ENCODE measurements around the gene SBF1. TPM values are rescaled to one million over a fixed set of nuclear protein-coding genes. Genes with fewer than 3 reads are reported as not detected.

SBF1 gene
- total and polyA plus RNA-seq, 2 of the 13 experiments (the other 11 are each of a cell fraction or from before 2014, with no cell fraction given): 31.7 to 40.9 TPM

DNA sequence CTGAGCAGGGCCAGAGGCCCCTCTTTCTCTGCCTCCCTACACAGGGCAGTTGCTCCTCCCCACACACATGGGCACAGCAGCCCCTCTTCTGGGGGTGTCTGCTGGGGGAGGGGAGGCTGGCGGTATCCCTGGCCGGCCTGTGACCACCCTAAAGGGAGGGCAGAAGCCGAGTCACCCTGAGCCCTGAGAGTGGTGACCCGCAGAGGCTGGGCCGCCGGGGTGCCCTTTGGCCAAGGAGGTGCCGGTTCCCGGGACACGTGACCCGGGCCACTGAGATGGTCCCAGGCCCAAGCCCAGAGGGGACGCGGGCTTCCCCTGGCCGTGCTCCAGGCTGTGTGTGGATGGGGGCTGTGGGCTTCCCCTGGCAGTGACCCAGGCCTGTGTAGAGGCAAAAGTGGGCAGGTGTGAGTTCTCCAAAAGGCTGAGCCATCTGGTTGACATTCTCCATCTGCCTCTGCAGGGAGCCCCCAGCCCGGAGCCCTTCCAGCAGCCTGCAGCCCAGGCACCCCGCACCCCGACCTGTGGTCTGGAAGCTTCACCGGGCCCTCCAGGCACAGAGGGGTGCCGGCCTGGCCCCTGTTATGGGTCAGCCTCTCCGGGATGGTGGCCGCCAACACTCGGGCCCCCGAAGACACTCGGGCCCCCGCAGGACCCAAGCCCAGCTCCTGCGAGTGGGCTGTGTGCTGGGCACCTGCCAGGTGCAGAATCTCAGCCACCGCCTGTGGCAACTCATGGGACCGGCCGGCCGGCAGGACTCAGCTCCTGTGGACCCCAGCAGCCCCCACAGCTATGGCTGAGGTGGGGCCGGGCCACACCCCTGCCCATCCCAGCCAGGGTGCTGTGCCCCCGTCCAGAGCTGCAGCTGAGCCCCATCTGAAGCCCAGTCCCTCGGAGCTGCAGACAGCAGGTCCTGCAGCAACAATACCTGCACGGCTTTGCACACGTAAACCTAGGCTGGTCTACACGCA lies 7.6 kb upstream of the SBF1 start (continued):
- TF ChIP-seq, protein P1, sequence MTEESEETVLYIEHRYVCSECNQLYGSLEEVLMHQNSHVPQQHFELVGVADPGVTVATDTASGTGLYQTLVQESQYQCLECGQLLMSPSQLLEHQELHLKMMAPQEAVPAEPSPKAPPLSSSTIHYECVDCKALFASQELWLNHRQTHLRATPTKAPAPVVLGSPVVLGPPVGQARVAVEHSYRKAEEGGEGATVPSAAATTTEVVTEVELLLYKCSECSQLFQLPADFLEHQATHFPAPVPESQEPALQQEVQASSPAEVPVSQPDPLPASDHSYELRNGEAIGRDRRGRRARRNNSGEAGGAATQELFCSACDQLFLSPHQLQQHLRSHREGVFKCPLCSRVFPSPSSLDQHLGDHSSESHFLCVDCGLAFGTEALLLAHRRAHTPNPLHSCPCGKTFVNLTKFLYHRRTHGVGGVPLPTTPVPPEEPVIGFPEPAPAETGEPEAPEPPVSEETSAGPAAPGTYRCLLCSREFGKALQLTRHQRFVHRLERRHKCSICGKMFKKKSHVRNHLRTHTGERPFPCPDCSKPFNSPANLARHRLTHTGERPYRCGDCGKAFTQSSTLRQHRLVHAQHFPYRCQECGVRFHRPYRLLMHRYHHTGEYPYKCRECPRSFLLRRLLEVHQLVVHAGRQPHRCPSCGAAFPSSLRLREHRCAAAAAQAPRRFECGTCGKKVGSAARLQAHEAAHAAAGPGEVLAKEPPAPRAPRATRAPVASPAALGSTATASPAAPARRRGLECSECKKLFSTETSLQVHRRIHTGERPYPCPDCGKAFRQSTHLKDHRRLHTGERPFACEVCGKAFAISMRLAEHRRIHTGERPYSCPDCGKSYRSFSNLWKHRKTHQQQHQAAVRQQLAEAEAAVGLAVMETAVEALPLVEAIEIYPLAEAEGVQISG (CRISPR knock-in tag; IDR thresholded peaks at IDR 0.05): peak; percentile 71
- TF ChIP-seq, protein P2, sequence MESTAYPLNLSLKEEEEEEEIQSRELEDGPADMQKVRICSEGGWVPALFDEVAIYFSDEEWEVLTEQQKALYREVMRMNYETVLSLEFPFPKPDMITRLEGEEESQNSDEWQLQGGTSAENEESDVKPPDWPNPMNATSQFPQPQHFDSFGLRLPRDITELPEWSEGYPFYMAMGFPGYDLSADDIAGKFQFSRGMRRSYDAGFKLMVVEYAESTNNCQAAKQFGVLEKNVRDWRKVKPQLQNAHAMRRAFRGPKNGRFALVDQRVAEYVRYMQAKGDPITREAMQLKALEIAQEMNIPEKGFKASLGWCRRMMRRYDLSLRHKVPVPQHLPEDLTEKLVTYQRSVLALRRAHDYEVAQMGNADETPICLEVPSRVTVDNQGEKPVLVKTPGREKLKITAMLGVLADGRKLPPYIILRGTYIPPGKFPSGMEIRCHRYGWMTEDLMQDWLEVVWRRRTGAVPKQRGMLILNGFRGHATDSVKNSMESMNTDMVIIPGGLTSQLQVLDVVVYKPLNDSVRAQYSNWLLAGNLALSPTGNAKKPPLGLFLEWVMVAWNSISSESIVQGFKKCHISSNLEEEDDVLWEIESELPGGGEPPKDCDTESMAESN (CRISPR knock-in tag; conservative IDR thresholded peaks at IDR 0.05): peak; percentile 59; the same call in 1 of the 2 replicates
- TF ChIP-seq THYN1 (CRISPR knock-in tag; IDR thresholded peaks at IDR 0.05; ENCODE audit: borderline replicate concordance, low read depth): 0 out of 2 replicates have a peak, but pooled peaks have one; percentile 51
- TF ChIP-seq SNAPC2 (CRISPR knock-in tag; IDR thresholded peaks at IDR 0.05): no peak
- no peak for TF ChIP-seq MYNN (CRISPR knock-in tag; IDR thresholded peaks at IDR 0.05; ENCODE audit: low read depth)
- no peak; the same call in 1 of the 2 replicates for TF ChIP-seq HNF4A (CRISPR knock-in tag; IDR thresholded peaks at IDR 0.05)
- TF ChIP-seq ZNF264 (CRISPR knock-in tag; IDR thresholded peaks at IDR 0.05): no peak
- no peak for TF ChIP-seq ZZZ3 (CRISPR knock-in tag; IDR thresholded peaks at IDR 0.05; ENCODE audit: borderline replicate concordance)
- TF ChIP-seq ZNF549 (CRISPR knock-in tag; IDR thresholded peaks at IDR 0.05): no peak
- no peak for TF ChIP-seq RORA (CRISPR knock-in tag; IDR thresholded peaks at IDR 0.05)
- TF ChIP-seq, protein P3, sequence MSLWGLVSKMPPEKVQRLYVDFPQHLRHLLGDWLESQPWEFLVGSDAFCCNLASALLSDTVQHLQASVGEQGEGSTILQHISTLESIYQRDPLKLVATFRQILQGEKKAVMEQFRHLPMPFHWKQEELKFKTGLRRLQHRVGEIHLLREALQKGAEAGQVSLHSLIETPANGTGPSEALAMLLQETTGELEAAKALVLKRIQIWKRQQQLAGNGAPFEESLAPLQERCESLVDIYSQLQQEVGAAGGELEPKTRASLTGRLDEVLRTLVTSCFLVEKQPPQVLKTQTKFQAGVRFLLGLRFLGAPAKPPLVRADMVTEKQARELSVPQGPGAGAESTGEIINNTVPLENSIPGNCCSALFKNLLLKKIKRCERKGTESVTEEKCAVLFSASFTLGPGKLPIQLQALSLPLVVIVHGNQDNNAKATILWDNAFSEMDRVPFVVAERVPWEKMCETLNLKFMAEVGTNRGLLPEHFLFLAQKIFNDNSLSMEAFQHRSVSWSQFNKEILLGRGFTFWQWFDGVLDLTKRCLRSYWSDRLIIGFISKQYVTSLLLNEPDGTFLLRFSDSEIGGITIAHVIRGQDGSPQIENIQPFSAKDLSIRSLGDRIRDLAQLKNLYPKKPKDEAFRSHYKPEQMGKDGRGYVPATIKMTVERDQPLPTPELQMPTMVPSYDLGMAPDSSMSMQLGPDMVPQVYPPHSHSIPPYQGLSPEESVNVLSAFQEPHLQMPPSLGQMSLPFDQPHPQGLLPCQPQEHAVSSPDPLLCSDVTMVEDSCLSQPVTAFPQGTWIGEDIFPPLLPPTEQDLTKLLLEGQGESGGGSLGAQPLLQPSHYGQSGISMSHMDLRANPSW (CRISPR knock-in tag; IDR thresholded peaks at IDR 0.05; ENCODE audit: borderline replicate concordance): no peak
- no peak for TF ChIP-seq RAD21 (CRISPR knock-in tag; IDR thresholded peaks at IDR 0.05)
- 0 out of 2 replicates have a peak, but pooled peaks have one; percentile 12 for TF ChIP-seq ZNF263 (CRISPR knock-in tag; IDR thresholded peaks at IDR 0.05)
- TF ChIP-seq, protein P4, sequence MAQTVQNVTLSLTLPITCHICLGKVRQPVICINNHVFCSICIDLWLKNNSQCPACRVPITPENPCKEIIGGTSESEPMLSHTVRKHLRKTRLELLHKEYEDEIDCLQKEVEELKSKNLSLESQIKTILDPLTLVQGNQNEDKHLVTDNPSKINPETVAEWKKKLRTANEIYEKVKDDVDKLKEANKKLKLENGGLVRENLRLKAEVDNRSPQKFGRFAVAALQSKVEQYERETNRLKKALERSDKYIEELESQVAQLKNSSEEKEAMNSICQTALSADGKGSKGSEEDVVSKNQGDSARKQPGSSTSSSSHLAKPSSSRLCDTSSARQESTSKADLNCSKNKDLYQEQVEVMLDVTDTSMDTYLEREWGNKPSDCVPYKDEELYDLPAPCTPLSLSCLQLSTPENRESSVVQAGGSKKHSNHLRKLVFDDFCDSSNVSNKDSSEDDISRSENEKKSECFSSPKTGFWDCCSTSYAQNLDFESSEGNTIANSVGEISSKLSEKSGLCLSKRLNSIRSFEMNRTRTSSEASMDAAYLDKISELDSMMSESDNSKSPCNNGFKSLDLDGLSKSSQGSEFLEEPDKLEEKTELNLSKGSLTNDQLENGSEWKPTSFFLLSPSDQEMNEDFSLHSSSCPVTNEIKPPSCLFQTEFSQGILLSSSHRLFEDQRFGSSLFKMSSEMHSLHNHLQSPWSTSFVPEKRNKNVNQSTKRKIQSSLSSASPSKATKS (CRISPR knock-in tag; IDR thresholded peaks at IDR 0.05): no peak
- TF ChIP-seq ATF1 (CRISPR knock-in tag; IDR thresholded peaks at IDR 0.05): no peak
- 0 out of 2 replicates have a peak, but pooled peaks have one; percentile 43 for TF ChIP-seq HIVEP1 (CRISPR knock-in tag; IDR thresholded peaks at IDR 0.05)
- 0 out of 2 replicates have a peak, but pooled peaks have one; percentile 50 for TF ChIP-seq ADNP (CRISPR knock-in tag; IDR thresholded peaks at IDR 0.05)
- TF ChIP-seq, protein P5, sequence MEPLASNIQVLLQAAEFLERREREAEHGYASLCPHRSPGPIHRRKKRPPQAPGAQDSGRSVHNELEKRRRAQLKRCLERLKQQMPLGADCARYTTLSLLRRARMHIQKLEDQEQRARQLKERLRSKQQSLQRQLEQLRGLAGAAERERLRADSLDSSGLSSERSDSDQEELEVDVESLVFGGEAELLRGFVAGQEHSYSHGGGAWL (CRISPR knock-in tag; IDR thresholded peaks at IDR 0.05): no peak

Measured in HepG2 (cell line).